SK-N-SH treated with all-trans-retinoic acid at 6 μM for 48 hours (cell line): ENCODE results near the gene SYT8.

Source experiments
- ATAC-seq: fragments of 200-7000 bp; cut with Tn5 transposase; 3 replicates; pipeline ENCODE4 v1.9.1; 2020; ENCODE audit warnings: mild to moderate bottlenecking, moderate library complexity
- ARNTL ChIP-seq: fragments of 450-650 bp; formaldehyde crosslinking; IDR thresholded peaks from 2 replicates; pipeline ENCODE4 v1.5.0; 2020; ENCODE audit warnings: low read depth, mild to moderate bottlenecking, moderate library complexity, borderline replicate concordance
- BACH2 ChIP-seq: fragments of 250-450 bp; sonication (Bioruptor Pico); IDR thresholded peaks from 2 replicates; pipeline ENCODE4 v1.9.0; 2021; ENCODE audit warnings: mild to moderate bottlenecking, borderline replicate concordance
- CREB5 ChIP-seq: fragments of 250-450 bp; sonication (Bioruptor Pico); IDR thresholded peaks from 2 replicates; pipeline ENCODE4 v1.5.1; 2020; ENCODE audit warnings: low read depth, mild to moderate bottlenecking, moderate library complexity
- CSDC2 ChIP-seq: fragments of 250-450 bp; sonication (Bioruptor Pico); IDR thresholded peaks from 2 replicates; pipeline ENCODE4 v1.5.0; 2020; ENCODE audit warnings: mild to moderate bottlenecking, moderate library complexity
- CSRNP3 ChIP-seq: fragments of 250-450 bp; sonication (Bioruptor Pico); IDR thresholded peaks from 2 replicates; pipeline ENCODE4 v1.5.1; 2021; ENCODE audit warnings: mild to moderate bottlenecking, moderate library complexity
- ESRRG ChIP-seq: fragments of 250-450 bp; sonication (Bioruptor Pico); IDR thresholded peaks from 2 replicates; pipeline ENCODE4 v1.6.1; 2021; ENCODE audit warnings: mild to moderate bottlenecking
- OSR1 ChIP-seq: fragments of 250-450 bp; sonication (Bioruptor Pico); IDR thresholded peaks from 2 replicates; pipeline ENCODE4 v1.8.0; 2022; ENCODE audit warnings: moderate library complexity, mild to moderate bottlenecking, inconsistent platforms
- PATZ1 ChIP-seq: fragments of 250-450 bp; sonication (Bioruptor Pico); IDR thresholded peaks from 2 replicates; pipeline ENCODE4 v1.8.0; 2020; ENCODE audit warnings: mild to moderate bottlenecking, moderate library complexity, borderline replicate concordance
- POU6F1 ChIP-seq: fragments of 250-450 bp; sonication (Bioruptor Pico); IDR thresholded peaks from 2 replicates; pipeline ENCODE4 v1.8.0; 2021; ENCODE audit warnings: low read depth, mild to moderate bottlenecking, moderate library complexity, borderline replicate concordance
- PPARA ChIP-seq: fragments of 250-450 bp; sonication (Bioruptor Pico); IDR thresholded peaks from 2 replicates; pipeline ENCODE4 v1.5.0; 2020; ENCODE audit warnings: mild to moderate bottlenecking, borderline replicate concordance
- RARB ChIP-seq: fragments of 250-450 bp; sonication (Bioruptor Pico); IDR thresholded peaks from 2 replicates; pipeline ENCODE4 v1.8.0; 2021; ENCODE audit warnings: mild to moderate bottlenecking, moderate library complexity
- SNAI2 ChIP-seq: fragments of 250-450 bp; sonication (Bioruptor Pico); IDR thresholded peaks from 2 replicates; pipeline ENCODE4 v1.5.0; 2020; ENCODE audit warnings: mild to moderate bottlenecking, moderate library complexity
- TCF4 ChIP-seq: fragments of 250-450 bp; sonication (Bioruptor Pico); IDR thresholded peaks from 2 replicates; pipeline ENCODE4 v1.8.0; 2021; ENCODE audit warnings: mild to moderate bottlenecking, moderate library complexity, borderline replicate concordance
- TSHZ2 ChIP-seq: fragments of 250-450 bp; sonication (Bioruptor Pico); IDR thresholded peaks from 2 replicates; pipeline ENCODE4 v1.5.0; 2020; ENCODE audit warnings: mild to moderate bottlenecking, moderate library complexity
- ZC3H10 ChIP-seq: fragments of 250-450 bp; sonication (Bioruptor Pico); IDR thresholded peaks from 2 replicates; pipeline ENCODE4 v1.5.1; 2021; ENCODE audit warnings: mild to moderate bottlenecking, moderate library complexity
- ZFP3 ChIP-seq: fragments of 250-450 bp; sonication (Bioruptor Pico); IDR thresholded peaks from 2 replicates; pipeline ENCODE4 v1.5.0; 2020; ENCODE audit warnings: mild to moderate bottlenecking, moderate library complexity
- ZNF70 ChIP-seq: fragments of 450-650 bp; formaldehyde crosslinking; IDR thresholded peaks from 2 replicates; pipeline ENCODE4 v1.5.0; 2020; ENCODE audit warnings: mild to moderate bottlenecking, moderate library complexity
- ZNF8 ChIP-seq: fragments of 450-650 bp; formaldehyde crosslinking; IDR thresholded peaks from 2 replicates; pipeline ENCODE4 v1.5.0; 2020; ENCODE audit warnings: mild to moderate bottlenecking, moderate library complexity

The SYT8 gene

GRCh38 chr11:1837171-1838076 lies 2.6 kb downstream of the SYT8 start:
- ATAC-seq: peak; percentile 86
- no peak for TF ChIP-seq ARNTL (CRISPR knock-in tag)
- TF ChIP-seq BACH2 (CRISPR knock-in tag): no peak
- no peak for TF ChIP-seq PATZ1 (CRISPR knock-in tag)
- no peak for TF ChIP-seq OSR1
- TF ChIP-seq POU6F1 (CRISPR knock-in tag): no peak
- no peak for TF ChIP-seq SNAI2 (CRISPR knock-in tag)

- no peak; the same call in 2 of the 3 replicates for ATAC-seq
- no peak for TF ChIP-seq PPARA
- no peak for TF ChIP-seq TSHZ2 (CRISPR knock-in tag)
- TF ChIP-seq ESRRG (CRISPR knock-in tag): no peak
- no peak for TF ChIP-seq BACH2 (CRISPR knock-in tag)
- no peak for TF ChIP-seq OSR1
- TF ChIP-seq ZNF70: no peak
- TF ChIP-seq TCF4 (CRISPR knock-in tag): no peak
- TF ChIP-seq RARB: no peak
- TF ChIP-seq CSDC2 (CRISPR knock-in tag): no peak
- TF ChIP-seq POU6F1 (CRISPR knock-in tag): no peak
- no peak for TF ChIP-seq ARNTL (CRISPR knock-in tag)
- no peak for TF ChIP-seq CREB5 (CRISPR knock-in tag)
- no peak for TF ChIP-seq ZFP3 (CRISPR knock-in tag)
- TF ChIP-seq ZC3H10 (CRISPR knock-in tag): no peak
- TF ChIP-seq CSRNP3 (CRISPR knock-in tag): no peak
- no peak for TF ChIP-seq ZNF8
- TF ChIP-seq PATZ1 (CRISPR knock-in tag): no peak
Observed at GRCh38 chr11:1838077-1838425, 3.3 kb downstream of the SYT8 start.
